NCI-H748 (cell line): ENCODE results near the gene OR3A2.
"Not testable (repeated sequence)": the region's sequence is repeated elsewhere in the genome, so short reads cannot be mapped to it uniquely, and the experiment has no call there.

ENCODE experiments used
- DNase-seq: peaks from one replicate; lab custom pipeline; 2025; ENCODE audit not compliant: unreplicated experiment; lab: John Stamatoyannopoulos, UW

OR3A2 gene

GRCh38 chr17:3295632-3296031 is 90.5 kb downstream of the OR3A2 start:
- no peak for DNase-seq

DNA sequence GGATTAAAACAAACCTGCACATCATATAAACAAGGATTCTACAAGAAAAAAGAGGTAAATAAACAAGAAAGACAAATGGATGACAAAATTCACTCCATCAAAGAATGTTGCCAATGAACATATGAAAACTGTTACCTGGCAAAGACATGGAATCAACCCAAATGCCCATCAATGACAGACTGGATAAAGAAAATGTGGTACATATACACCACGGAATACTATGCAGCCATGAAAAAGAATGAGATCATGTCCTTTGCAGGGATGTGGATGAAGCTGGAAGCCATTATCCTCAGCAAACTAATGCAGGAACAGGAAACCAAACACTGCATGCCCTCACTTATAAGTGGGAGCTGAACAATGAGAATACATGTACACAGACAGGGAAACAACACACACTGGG is 92.6 kb downstream of the OR3A2 start:
- not testable (repeated sequence) for DNase-seq

GRCh38 chr17:3282901-3283300 is 103.2 kb downstream of the OR3A2 start:
- no peak for DNase-seq

DNA sequence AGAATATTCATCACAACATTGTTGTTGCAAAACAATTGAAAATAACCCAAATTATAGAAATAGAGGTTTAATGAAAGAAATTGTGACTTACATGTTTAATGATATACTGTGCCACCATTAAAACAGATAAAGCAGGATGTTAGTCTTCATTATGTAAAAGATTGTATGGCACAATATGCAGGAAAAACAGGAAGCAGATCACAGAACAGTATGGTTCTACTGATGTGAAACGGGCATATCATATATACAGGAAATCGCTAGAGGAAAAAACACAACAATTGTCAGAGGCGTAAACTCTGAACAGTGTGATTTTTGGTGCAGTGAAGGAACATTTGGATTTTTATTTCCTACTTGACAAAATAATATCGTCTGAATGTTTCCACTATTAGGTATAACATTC is 110.0 kb downstream of the OR3A2 start:
- no peak for DNase-seq

DNA sequence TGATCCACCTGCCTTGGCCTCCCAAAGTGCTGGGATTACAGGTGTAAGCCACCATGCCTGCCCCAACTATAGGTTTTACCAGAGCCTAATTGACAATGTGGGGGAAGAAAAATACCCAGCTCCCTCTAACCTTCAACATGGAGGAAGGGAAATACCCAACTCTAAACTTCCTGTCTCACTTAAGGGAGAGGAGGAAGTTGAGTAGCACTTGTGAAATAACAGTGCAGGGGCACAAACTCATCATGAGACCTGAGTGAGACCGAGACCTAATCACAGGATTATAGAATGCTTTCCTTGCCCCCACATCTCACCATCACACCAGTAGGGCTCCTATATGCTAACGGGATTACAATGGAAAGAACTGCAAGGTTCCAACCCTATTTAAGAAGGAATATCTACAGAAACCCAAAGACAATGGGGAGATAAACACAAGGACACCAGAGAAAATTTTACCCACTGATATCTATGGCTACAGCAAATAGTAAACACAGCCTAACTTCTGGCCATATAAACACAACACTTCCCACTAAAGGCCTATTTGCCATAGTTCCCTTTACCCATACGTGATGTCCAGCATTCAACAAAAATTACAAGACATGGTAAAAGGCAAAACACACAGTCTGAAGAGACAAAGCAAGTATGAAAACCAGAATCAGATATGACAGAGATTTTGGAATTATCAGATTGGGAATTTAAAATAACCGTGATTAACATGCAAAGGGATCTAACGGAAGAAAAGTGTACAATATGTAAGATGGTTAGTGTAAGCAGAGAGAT is 114.8 kb downstream of the OR3A2 start:
- DNase-seq: no peak

DNA sequence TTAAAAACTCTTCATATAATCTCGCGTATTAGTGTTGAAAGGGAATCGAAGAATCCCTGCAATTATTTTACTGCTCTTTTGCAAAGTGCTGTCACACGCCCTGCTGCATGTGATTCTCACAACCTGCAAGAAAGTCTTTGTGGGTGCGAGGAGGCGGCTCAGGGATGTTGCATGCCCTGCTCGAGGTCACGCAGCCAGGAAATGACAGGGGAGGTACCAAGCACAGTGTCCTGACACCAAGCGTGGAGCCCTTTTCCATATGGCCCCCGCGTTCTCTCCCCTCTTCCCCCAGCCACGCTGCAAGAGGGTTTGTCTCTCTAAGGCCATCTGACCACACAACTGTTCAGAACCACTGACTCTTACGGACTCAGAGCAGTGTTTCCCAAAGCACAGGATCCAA is 125.5 kb downstream of the OR3A2 start:
- DNase-seq: no peak

GRCh38 chr17:3260163-3260562 is 125.9 kb downstream of the OR3A2 start:
- DNase-seq: no peak

DNA sequence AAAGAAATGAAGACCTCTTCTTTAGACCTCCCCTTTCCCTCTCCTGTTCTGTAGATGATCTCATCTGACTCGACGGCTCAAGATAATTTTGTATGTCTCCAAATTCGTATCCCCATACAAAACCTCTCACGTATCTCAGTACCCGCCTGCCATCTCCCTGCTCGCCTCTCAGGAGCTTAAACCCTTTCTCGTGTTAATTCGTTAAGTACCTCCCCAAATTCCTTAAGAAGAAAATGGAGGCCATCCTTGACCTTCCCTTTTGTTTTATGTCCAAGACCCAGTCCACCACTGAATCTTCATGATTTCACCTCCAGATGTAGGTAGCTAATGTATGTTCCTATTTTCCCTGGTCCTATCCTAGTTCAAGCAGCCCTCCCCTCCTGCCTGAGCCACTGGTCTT is 129.5 kb downstream of the OR3A2 start:
- no peak for DNase-seq

DNA sequence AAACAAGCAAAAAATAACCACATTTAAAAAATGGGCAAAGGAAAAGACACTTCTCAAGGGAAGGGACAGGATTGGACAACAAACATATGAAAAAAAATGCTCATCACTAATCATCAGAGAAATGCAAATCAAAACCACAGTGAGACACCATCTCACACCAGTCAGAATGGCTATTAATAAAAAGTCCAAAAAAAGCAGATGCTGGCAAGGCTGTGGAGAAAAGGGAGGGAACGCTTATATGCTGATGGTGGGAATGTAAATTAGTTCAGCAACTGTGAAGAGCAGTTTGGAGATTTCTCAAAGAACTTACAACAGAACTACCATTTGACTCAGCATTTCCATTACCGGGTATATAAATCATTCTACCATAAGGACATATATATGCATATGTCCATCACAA is 137.1 kb downstream of the OR3A2 start:
- not testable (repeated sequence) for DNase-seq

GRCh38 chr17:3244841-3245240 is 141.3 kb downstream of the OR3A2 start:
- not testable (repeated sequence) for DNase-seq

DNA sequence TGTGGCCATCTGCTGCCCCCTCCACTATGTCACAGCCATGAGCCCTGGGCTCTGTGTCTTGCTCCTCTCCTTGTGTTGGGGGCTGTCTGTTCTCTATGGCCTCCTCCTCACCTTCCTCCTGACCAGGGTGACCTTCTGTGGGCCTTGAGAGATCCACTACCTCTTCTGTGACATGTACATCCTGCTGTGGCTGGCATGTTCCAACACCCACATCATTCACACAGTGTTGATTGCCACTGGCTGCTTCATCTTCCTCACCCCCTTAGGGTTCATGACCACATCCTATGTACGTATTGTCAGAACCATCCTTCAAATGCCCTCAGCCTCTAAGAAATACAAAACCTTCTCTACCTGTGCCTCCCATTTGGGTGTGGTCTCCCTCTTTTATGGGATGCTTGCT is 145.1 kb downstream of the OR3A2 start:
- DNase-seq: not testable (repeated sequence)

DNA sequence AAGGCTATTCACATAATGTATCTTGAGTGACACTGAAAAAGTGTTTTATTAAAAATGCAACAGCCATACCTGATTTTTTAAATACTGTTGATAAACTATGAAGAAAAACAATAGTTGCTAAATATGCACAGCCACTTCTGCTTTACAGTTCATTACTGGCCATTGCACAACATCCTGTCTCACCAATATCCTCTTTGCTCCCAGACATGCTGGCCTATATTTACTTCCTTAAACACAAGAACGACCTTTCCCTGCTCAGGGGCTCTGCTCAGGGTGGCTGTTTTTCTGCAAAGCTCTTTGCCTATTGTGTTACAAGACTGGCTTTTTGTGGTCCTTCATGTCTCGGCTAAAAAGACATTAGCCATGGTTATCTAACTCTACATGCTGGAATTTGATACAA is 147.4 kb downstream of the OR3A2 start:
- not testable (repeated sequence) for DNase-seq

DNA sequence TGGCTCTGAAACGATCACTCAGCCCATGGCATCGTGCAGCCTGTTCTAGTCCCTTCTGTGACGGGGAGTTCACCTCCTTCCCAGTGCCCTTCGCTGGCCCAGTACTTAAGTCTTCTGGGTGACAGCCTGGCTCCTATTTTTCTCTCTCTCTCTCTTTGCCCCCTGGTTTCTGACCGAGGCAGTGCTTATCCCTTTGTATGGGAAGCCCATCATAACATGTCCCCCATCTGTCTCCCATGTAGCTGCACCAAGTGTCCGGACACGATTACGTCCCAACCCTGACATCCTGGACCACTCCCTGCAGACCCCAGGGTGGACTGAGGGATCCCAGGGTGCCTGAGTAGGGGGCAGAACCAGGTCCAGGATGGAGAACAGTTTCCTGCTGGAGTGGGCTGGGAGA is 153.8 kb downstream of the OR3A2 start:
- DNase-seq: not testable (repeated sequence)
